HepG2 (cell line): ENCODE measurements around the gene SYNJ2. TPM values are rescaled to one million over a fixed set of nuclear protein-coding genes. Genes with fewer than 3 reads are reported as not detected.

Experiments used
- AHR ChIP-seq: IDR thresholded peaks from 2 replicates; pipeline ENCODE4 v1.6.1; 2018; ENCODE audit warnings: missing genetic modification reagents, missing compliant biosample characterization
- ARNT ChIP-seq: fragments of 450-650 bp; IDR thresholded peaks from 2 replicates; pipeline ENCODE4 v1.6.1; 2017
- GFI1 ChIP-seq: sonication (generic); formaldehyde crosslinking; IDR thresholded peaks from 2 replicates; pipeline ENCODE4 v1.5.0; 2020; ENCODE audit warnings: missing genetic modification reagents, mild to moderate bottlenecking, borderline replicate concordance
- HMGXB4 ChIP-seq, 2 experiments: sonication (generic) in 1 of 2; formaldehyde crosslinking in 1 of 2; IDR thresholded peaks; 2 replicates each; pipeline versions ENCODE4 v1.4.0 to v1.6.1; 2018 to 2020; ENCODE audit warnings: missing genetic modification reagents in 2 of 2, borderline replicate concordance in 1 of 2, low read depth in 1 of 2, mild to moderate bottlenecking in 1 of 2, missing biosample characterization in 1 of 2
- IKZF5 ChIP-seq: IDR thresholded peaks from 2 replicates; pipeline ENCODE4 v1.6.1; 2018; ENCODE audit warnings: missing genetic modification reagents, mild to moderate bottlenecking, missing compliant biosample characterization
- KDM5B ChIP-seq: sonication (generic); formaldehyde crosslinking; IDR thresholded peaks from 2 replicates; pipeline ENCODE4 v1.4.0; 2020; ENCODE audit warnings: missing genetic modification reagents, mild to moderate bottlenecking, borderline replicate concordance
- MIER2 ChIP-seq: IDR thresholded peaks from 2 replicates; pipeline ENCODE4 v1.6.1; 2016; ENCODE audit warnings: missing biosample characterization, missing genetic modification reagents
- NFIC ChIP-seq: IDR thresholded peaks from 2 replicates; pipeline ENCODE4 v1.6.1; 2012; ENCODE audit warnings: mild to moderate bottlenecking, low read length, inconsistent platforms
- POLR2A ChIP-seq, 2 experiments: IDR thresholded peaks; 2 replicates each; pipeline ENCODE4 v1.6.1; 2011; ENCODE audit warnings: low read depth in 2 of 2, low read length in 2 of 2, mild to moderate bottlenecking in 1 of 2, moderate library complexity in 1 of 2; ENCODE audit not compliant: insufficient read depth in 1 of 2
- SNAPC2 ChIP-seq: sonication (generic); formaldehyde crosslinking; IDR thresholded peaks from 2 replicates; pipeline ENCODE4 v1.8.1; 2022; ENCODE audit warnings: mild to moderate bottlenecking, missing genetic modification reagents
- ZBTB46 ChIP-seq: sonication (generic); formaldehyde crosslinking; IDR thresholded peaks from 2 replicates; pipeline ENCODE4 v1.4.0; 2020; ENCODE audit warnings: mild to moderate bottlenecking, missing genetic modification reagents, borderline replicate concordance
- ZMAT3 ChIP-seq: sonication (generic); formaldehyde crosslinking; conservative IDR thresholded peaks from 2 replicates; pipeline ENCODE4 v1.7.0; 2021; ENCODE audit warnings: missing genetic modification reagents
- ZNF275 ChIP-seq: sonication (generic); formaldehyde crosslinking; IDR thresholded peaks from 2 replicates; pipeline ENCODE4 v1.8.0; 2022; ENCODE audit warnings: missing genetic modification reagents, mild to moderate bottlenecking, inconsistent platforms, borderline replicate concordance
- ZNF292 ChIP-seq: sonication (generic); formaldehyde crosslinking; IDR thresholded peaks from 2 replicates; pipeline ENCODE4 v1.8.1; 2022; ENCODE audit warnings: mild to moderate bottlenecking, low read depth, missing genetic modification reagents, borderline replicate concordance
- ZNF333 ChIP-seq: sonication (generic); formaldehyde crosslinking; IDR thresholded peaks from 2 replicates; pipeline ENCODE4 v1.4.0; 2020; ENCODE audit warnings: mild to moderate bottlenecking, missing genetic modification reagents, borderline replicate concordance
- ZNF564 ChIP-seq: sonication (generic); formaldehyde crosslinking; IDR thresholded peaks from 2 replicates; pipeline ENCODE4 v1.8.1; 2023; ENCODE audit warnings: mild to moderate bottlenecking, missing genetic modification reagents
- ZNF570 ChIP-seq: sonication (generic); formaldehyde crosslinking; IDR thresholded peaks from 2 replicates; pipeline ENCODE4 v1.4.0; 2020; ENCODE audit warnings: mild to moderate bottlenecking, missing genetic modification reagents, borderline replicate concordance
- ZNF577 ChIP-seq: sonication (generic); formaldehyde crosslinking; IDR thresholded peaks from 2 replicates; pipeline ENCODE4 v1.4.0; 2020; ENCODE audit warnings: mild to moderate bottlenecking, low read depth, missing genetic modification reagents, borderline replicate concordance
- ZNF777 ChIP-seq: sonication (generic); formaldehyde crosslinking; IDR thresholded peaks from 2 replicates; pipeline ENCODE4 v1.4.0; 2020; ENCODE audit warnings: missing genetic modification reagents
- ZSCAN22 ChIP-seq: sonication (generic); formaldehyde crosslinking; IDR thresholded peaks from 2 replicates; pipeline ENCODE4 v1.4.0; 2020; ENCODE audit warnings: mild to moderate bottlenecking, missing genetic modification reagents
- polyA plus RNA-seq, 8 experiments: library from polyadenylated mRNA; depleted of rRNA in 3 of 8; stranded (reverse) in 7 of 8; unstranded in 1 of 8; fragments of >200 nt; fragmentation: Illumina TruSeq in 4 of 8; extraction: Trizol in 4 of 8; gene quantifications; 2 replicates each; pipeline versions ENCODE4 v1.2.1 to v1.2.3, GENCODE V29; 2011 to 2016; ENCODE audit warnings: low read depth in 4 of 8, missing spikeins in 1 of 8, mixed read lengths in 1 of 8; ENCODE audit not compliant: insufficient read depth in 1 of 8
- total RNA-seq, 5 experiments: library from RNA; depleted of rRNA; stranded (reverse); fragments of >200 nt; fragmentation: Illumina TruSeq; extraction: Trizol; gene quantifications; 2 replicates each; pipeline ENCODE4 v1.2.3, GENCODE V29; 2016; ENCODE audit warnings: low read depth in 1 of 5
- TF ChIP-seq, protein P1 (sequence below): sonication (generic); formaldehyde crosslinking; conservative IDR thresholded peaks from 2 replicates; pipeline ENCODE4 v1.5.0; 2020; ENCODE audit warnings: missing genetic modification reagents
- TF ChIP-seq, protein P2 (sequence below): sonication (generic); formaldehyde crosslinking; IDR thresholded peaks from 2 replicates; pipeline ENCODE4 v1.5.1; 2020; ENCODE audit warnings: missing genetic modification reagents, mild to moderate bottlenecking, borderline replicate concordance

Gene SYNJ2
- total and polyA plus RNA-seq, 2 of the 13 experiments (the other 11 are each of a cell fraction or from before 2014, with no cell fraction given): 39.1 to 57.6 TPM

GRCh38 chr6:157981132-157981394 is 600 bp upstream of the SYNJ2 start (continued):
- TF ChIP-seq IKZF5 (CRISPR knock-in tag): no peak
- 0 out of 2 replicates have a peak, but pooled peaks have one; percentile 8 for TF ChIP-seq ZNF275
- TF ChIP-seq ARNT: no peak
- 0 out of 2 replicates have a peak, but pooled peaks have one; percentile 14 for TF ChIP-seq ZNF292 (CRISPR knock-in tag)
- no peak for TF ChIP-seq GFI1 (CRISPR knock-in tag)
- TF ChIP-seq HMGXB4 (CRISPR knock-in tag; IDR thresholded peaks at IDR 0.05; ENCODE audit: borderline replicate concordance in 1 of 2, low read depth in 1 of 2): no peak
- TF ChIP-seq KDM5B (CRISPR knock-in tag): no peak; the same call in 1 of the 2 replicates
- no peak for TF ChIP-seq ZNF577 (CRISPR knock-in tag)
- TF ChIP-seq, protein P1, sequence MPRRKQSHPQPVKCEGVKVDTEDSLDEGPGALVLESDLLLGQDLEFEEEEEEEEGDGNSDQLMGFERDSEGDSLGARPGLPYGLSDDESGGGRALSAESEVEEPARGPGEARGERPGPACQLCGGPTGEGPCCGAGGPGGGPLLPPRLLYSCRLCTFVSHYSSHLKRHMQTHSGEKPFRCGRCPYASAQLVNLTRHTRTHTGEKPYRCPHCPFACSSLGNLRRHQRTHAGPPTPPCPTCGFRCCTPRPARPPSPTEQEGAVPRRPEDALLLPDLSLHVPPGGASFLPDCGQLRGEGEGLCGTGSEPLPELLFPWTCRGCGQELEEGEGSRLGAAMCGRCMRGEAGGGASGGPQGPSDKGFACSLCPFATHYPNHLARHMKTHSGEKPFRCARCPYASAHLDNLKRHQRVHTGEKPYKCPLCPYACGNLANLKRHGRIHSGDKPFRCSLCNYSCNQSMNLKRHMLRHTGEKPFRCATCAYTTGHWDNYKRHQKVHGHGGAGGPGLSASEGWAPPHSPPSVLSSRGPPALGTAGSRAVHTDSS (CRISPR knock-in tag): no peak
- TF ChIP-seq ZMAT3: no peak; the same call in 1 of the 2 replicates
- TF ChIP-seq, protein P2, sequence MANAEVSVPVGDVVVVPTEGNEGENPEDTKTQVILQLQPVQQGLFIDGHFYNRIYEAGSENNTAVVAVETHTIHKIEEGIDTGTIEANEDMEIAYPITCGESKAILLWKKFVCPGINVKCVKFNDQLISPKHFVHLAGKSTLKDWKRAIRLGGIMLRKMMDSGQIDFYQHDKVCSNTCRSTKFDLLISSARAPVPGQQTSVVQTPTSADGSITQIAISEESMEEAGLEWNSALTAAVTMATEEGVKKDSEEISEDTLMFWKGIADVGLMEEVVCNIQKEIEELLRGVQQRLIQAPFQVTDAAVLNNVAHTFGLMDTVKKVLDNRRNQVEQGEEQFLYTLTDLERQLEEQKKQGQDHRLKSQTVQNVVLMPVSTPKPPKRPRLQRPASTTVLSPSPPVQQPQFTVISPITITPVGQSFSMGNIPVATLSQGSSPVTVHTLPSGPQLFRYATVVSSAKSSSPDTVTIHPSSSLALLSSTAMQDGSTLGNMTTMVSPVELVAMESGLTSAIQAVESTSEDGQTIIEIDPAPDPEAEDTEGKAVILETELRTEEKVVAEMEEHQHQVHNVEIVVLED: no peak
- TF ChIP-seq ZNF333: no peak; the same call in 1 of the 2 replicates
- no peak for TF ChIP-seq MIER2
- no peak for TF ChIP-seq POLR2A (IDR thresholded peaks at IDR 0.05; ENCODE audit: insufficient read depth in 1 of 2, low read depth in 2 of 2, low read length in 2 of 2)
- TF ChIP-seq ZSCAN22 (CRISPR knock-in tag): 0 out of 2 replicates have a peak, but pooled peaks have one; percentile 78
- 0 out of 2 replicates have a peak, but pooled peaks have one; percentile 44 for TF ChIP-seq ZBTB46 (CRISPR knock-in tag)
- TF ChIP-seq NFIC: no peak
- no peak for TF ChIP-seq ZNF777 (CRISPR knock-in tag)
- TF ChIP-seq ZNF570 (CRISPR knock-in tag): no peak
- no peak for TF ChIP-seq AHR
- no peak for TF ChIP-seq SNAPC2 (CRISPR knock-in tag)
- TF ChIP-seq ZNF564 (CRISPR knock-in tag): no peak
